MG63 (cell line): ENCODE measurements around the gene SMAD1. TPM values are rescaled to one million over a fixed set of nuclear protein-coding genes. Genes with fewer than 3 reads are reported as not detected.
"Not testable (repeated sequence)": the region's sequence is repeated elsewhere in the genome, so short reads cannot be mapped to it uniquely, and the experiment has no call there.

Source experiments
- DNase-seq: peaks from one replicate; pipeline ENCODE4 v3.0.0-alpha.2; 2020
- H3K27me3 ChIP-seq: fragments of 250-450 bp; sonication (Bioruptor Pico); 2 replicates; pipeline ENCODE4 v1.5.1; 2020; ENCODE audit warnings: mild to moderate bottlenecking, moderate library complexity
- H3K36me3 ChIP-seq: fragments of 250-450 bp; sonication (Bioruptor Pico); 2 replicates; pipeline ENCODE4 v1.5.1; 2020; ENCODE audit warnings: mild to moderate bottlenecking, moderate library complexity
- H3K4me3 ChIP-seq: fragments of 250-450 bp; sonication (Bioruptor Pico); 2 replicates; pipeline ENCODE4 v1.5.1; 2020; ENCODE audit warnings: mild to moderate bottlenecking, moderate library complexity
- H3K9me3 ChIP-seq: fragments of 250-450 bp; sonication (Bioruptor Pico); 2 replicates; pipeline ENCODE4 v1.5.1; 2020; ENCODE audit warnings: mild to moderate bottlenecking, moderate library complexity
- total RNA-seq: library from RNA; depleted of rRNA; stranded (reverse); fragments of >200 nt; shearing (Covaris generic); gene quantifications from 2 replicates; pipeline ENCODE4 v1.2.3, GENCODE V29; 2014; ENCODE audit warnings: low replicate concordance; rRNA removed

The SMAD1 gene
- total RNA-seq, 1 experiment from 2014 or later = 11.4 TPM

- H3K4me3 ChIP-seq = no peak overlapping the region
- H3K9me3 ChIP-seq = no peaks in the 10 kb centered on the region
- no peak for DNase-seq
These were observed 84.5 kb downstream of the SMAD1 start for GRCh38 chr4:145566086-145566708.

GRCh38 chr4:145566768-145567167, 85.1 kb downstream of the SMAD1 start:
- DNase-seq = no peak
- H3K4me3 ChIP-seq = no peak overlapping the region
- H3K36me3 ChIP-seq = no peaks in the 10 kb centered on the region
- H3K27me3 ChIP-seq = no peaks in the 10 kb centered on the region
- H3K9me3 ChIP-seq = no peaks in the 10 kb centered on the region

More at GRCh38 chr4:145566086-145566708, 84.5 kb downstream of the SMAD1 start:
- no peaks in the 10 kb centered on the region for H3K27me3 ChIP-seq
- H3K36me3 ChIP-seq = no peaks in the 10 kb centered on the region

GRCh38 chr4:145567516-145567915, 85.9 kb downstream of the SMAD1 start:
- Histone ChIP-seq H3K9me3 (no peaks in the 10 kb centered on the region), H3K36me3 (no peaks in the 10 kb centered on the region), H3K4me3 (no peak overlapping the region), H3K27me3 (no peaks in the 10 kb centered on the region)
- DNase-seq = no peak

GRCh38 chr4:145574546-145574945, 92.9 kb downstream of the SMAD1 start:
- not testable (repeated sequence) for H3K36me3 ChIP-seq, H3K27me3 ChIP-seq, H3K4me3 ChIP-seq, H3K9me3 ChIP-seq, DNase-seq

GRCh38 chr4:145580906-145581305, 99.3 kb downstream of the SMAD1 start:
- H3K27me3 ChIP-seq = no peaks in the 10 kb centered on the region
- peak; percentile 18 for DNase-seq

GRCh38 chr4:145583191-145584055, 101.8 kb downstream of the SMAD1 start:
- DNase-seq = no peak
- Histone ChIP-seq H3K27me3 (no peaks in the 10 kb centered on the region), H3K9me3 (no peaks in the 10 kb centered on the region), H3K4me3 (no peak overlapping the region), H3K36me3 (no peaks in the 10 kb centered on the region)

More at GRCh38 chr4:145580906-145581305, 99.3 kb downstream of the SMAD1 start:
- Histone ChIP-seq H3K4me3 (no peak overlapping the region), H3K9me3 (no peaks in the 10 kb centered on the region), H3K36me3 (no peaks in the 10 kb centered on the region)

GRCh38 chr4:145587088-145587754, 105.6 kb downstream of the SMAD1 start:
- H3K27me3 ChIP-seq = no peaks in the 10 kb centered on the region
- DNase-seq = no peak
- H3K9me3 ChIP-seq = no peaks in the 10 kb centered on the region
- H3K36me3 ChIP-seq = no peaks in the 10 kb centered on the region
- no peak overlapping the region for H3K4me3 ChIP-seq

- not testable (repeated sequence) for H3K9me3 ChIP-seq, H3K4me3 ChIP-seq, DNase-seq, H3K36me3 ChIP-seq, H3K27me3 ChIP-seq
These were observed 107.7 kb downstream of the SMAD1 start for GRCh38 chr4:145589381-145589780.

- DNase-seq = no peak
- Histone ChIP-seq H3K9me3 (no peaks in the 10 kb centered on the region), H3K27me3 (no peaks in the 10 kb centered on the region), H3K36me3 (no peaks in the 10 kb centered on the region), H3K4me3 (no peak overlapping the region)
These were observed 108.5 kb downstream of the SMAD1 start for GRCh38 chr4:145589916-145590702.

GRCh38 chr4:145602129-145602760, 120.6 kb downstream of the SMAD1 start:
- H3K9me3 ChIP-seq = no peaks in the 10 kb centered on the region
- H3K27me3 ChIP-seq = no peaks in the 10 kb centered on the region
- no peak for DNase-seq
- no peaks in the 10 kb centered on the region for H3K36me3 ChIP-seq
- H3K4me3 ChIP-seq = no peak overlapping the region

- no peak for DNase-seq
- H3K9me3 ChIP-seq = no peaks in the 10 kb centered on the region
- no peak overlapping the region for H3K4me3 ChIP-seq
- no peaks in the 10 kb centered on the region for H3K36me3 ChIP-seq
- H3K27me3 ChIP-seq = no peaks in the 10 kb centered on the region
These were observed 124.3 kb downstream of the SMAD1 start for GRCh38 chr4:145605941-145606340.

Other genes starting within 250 kb of the SMAD1 start
- gene MMAA, start 137.5 kb downstream of the SMAD1 start, total RNA-seq = 0.53 and 10.0 TPM in 2 replicates
- not detected in 2 replicates for gene C4orf51, start 198.3 kb downstream of the SMAD1 start, total RNA-seq